Measurements from ENCODE around the gene MAD1L1.

GRCh38 chr7:1934017-1934416 is 298.7 kb downstream of the MAD1L1 start:
- TF ChIP-seq, protein P1, sequence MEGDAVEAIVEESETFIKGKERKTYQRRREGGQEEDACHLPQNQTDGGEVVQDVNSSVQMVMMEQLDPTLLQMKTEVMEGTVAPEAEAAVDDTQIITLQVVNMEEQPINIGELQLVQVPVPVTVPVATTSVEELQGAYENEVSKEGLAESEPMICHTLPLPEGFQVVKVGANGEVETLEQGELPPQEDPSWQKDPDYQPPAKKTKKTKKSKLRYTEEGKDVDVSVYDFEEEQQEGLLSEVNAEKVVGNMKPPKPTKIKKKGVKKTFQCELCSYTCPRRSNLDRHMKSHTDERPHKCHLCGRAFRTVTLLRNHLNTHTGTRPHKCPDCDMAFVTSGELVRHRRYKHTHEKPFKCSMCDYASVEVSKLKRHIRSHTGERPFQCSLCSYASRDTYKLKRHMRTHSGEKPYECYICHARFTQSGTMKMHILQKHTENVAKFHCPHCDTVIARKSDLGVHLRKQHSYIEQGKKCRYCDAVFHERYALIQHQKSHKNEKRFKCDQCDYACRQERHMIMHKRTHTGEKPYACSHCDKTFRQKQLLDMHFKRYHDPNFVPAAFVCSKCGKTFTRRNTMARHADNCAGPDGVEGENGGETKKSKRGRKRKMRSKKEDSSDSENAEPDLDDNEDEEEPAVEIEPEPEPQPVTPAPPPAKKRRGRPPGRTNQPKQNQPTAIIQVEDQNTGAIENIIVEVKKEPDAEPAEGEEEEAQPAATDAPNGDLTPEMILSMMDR (IDR thresholded peaks at IDR 0.05; ENCODE audit: low read depth, low read length, poor library complexity, severe bottlenecking): no peak
- no peak for TF ChIP-seq EZH2phosphoT487 (IDR thresholded peaks at IDR 0.05; ENCODE audit: borderline replicate concordance, low read length)
